ENCODE measurements around the gene TLCD1. TPM values are rescaled to one million over a fixed set of nuclear protein-coding genes. Genes with fewer than 3 reads are reported as not detected.

The TLCD1 gene
- total and polyA plus RNA-seq, 9 donors: 0.75 to 7.0 (median 1.6) TPM; not detected in 1

- Histone ChIP-seq H3K27me3 (no peaks in the 10 kb centered on the region), H3K36me3 (no peaks in the 10 kb centered on the region), H3K9me3 (no peaks in the 10 kb centered on the region), H3K4me1 (ENCODE audit: insufficient read depth) (peaks cover 10% of the 10 kb centered on the region), H3K4me3 (peak overlapping the region; percentile 66), H3K27ac (peak overlapping the region; percentile 8 to 95)
- WGBS, 3 donors: 25 to 28% (median 26%) methylated on average over 34 of the region's 34 CpGs
- intact Hi-C loops (cut with DNase I): no loop called here
- peak in 4 of 5 donors; percentile 55 to 72 (median 66) for DNase-seq
- TF ChIP-seq EP300 (IDR thresholded peaks at IDR 0.05): no peak
- no peak for TF ChIP-seq CTCF (IDR thresholded peaks at IDR 0.05)
- no peak for TF ChIP-seq POLR2A (IDR thresholded peaks at IDR 0.05)
Observed at GRCh38 chr17:28712032-28712704, 13.9 kb downstream of the TLCD1 start.

- H3K4me1 ChIP-seq (ENCODE audit: insufficient read depth): peaks cover 8% of the 10 kb centered on the region
- no peaks in the 10 kb centered on the region for H3K36me3 ChIP-seq
- no peak for TF ChIP-seq CTCF (IDR thresholded peaks at IDR 0.05)
- intact Hi-C loops (cut with DNase I): no loop called here
- H3K9me3 ChIP-seq: no peaks in the 10 kb centered on the region
- no peaks in the 10 kb centered on the region for H3K27me3 ChIP-seq
- peak within 1 kb of the TSS; percentile 34 to 95 for H3K27ac ChIP-seq
- peak within 1 kb of the TSS; percentile 66 for H3K4me3 ChIP-seq
- peak in 2 of 5 donors; percentile 85 for DNase-seq
- WGBS, 3 donors: 0 to 1% (median 1%) methylated on average over 19 to 20 of the region's 20 CpGs
Observed at GRCh38 chr17:28711723-28712031, 14.4 kb downstream of the TLCD1 start, which contains the start of gene PROCA1. Gene PROCA1, minus strand, starts transcription at chr17:28711888. Its CDS starts 228 bp downstream, at chr17:28711660.

- intact Hi-C loops (cut with DNase I): no loop called here
- WGBS, 3 donors: 1% methylated on average over 64 to 74 of the region's 74 CpGs
- TF ChIP-seq CTCF (IDR thresholded peaks at IDR 0.05) (no peak), POLR2A (IDR thresholded peaks at IDR 0.05) (peak; percentile 88), EP300 (IDR thresholded peaks at IDR 0.05) (no peak)
Observed at GRCh38 chr17:28710861-28711722, 14.9 kb downstream of the TLCD1 start.

GRCh38 chr17:28707339-28707720 lies 18.7 kb downstream of the TLCD1 start:
- H3K4me3 ChIP-seq: no peak overlapping the region
- intact Hi-C loops (cut with DNase I): loop anchor here in 1 of 4 donors (10.0 kb wide), 1 partner anchor 53 kb away; no protein-coding TSS in a partner anchor
- DNase-seq: no peak
- no peak overlapping the region for H3K27ac ChIP-seq
- no peaks in the 10 kb centered on the region for H3K36me3 ChIP-seq
- TF ChIP-seq CTCF (IDR thresholded peaks at IDR 0.05) (no peak), EP300 (IDR thresholded peaks at IDR 0.05) (no peak), POLR2A (IDR thresholded peaks at IDR 0.05) (no peak)
- peaks cover 3% of the 10 kb centered on the region for H3K4me1 ChIP-seq (ENCODE audit: insufficient read depth)
- H3K9me3 ChIP-seq: no peaks in the 10 kb centered on the region
- WGBS, 3 donors: 65 to 81% (median 71%) methylated on average over 2 of the region's 2 CpGs
- H3K27me3 ChIP-seq: no peaks in the 10 kb centered on the region

More at GRCh38 chr17:28710861-28711722, 14.9 kb downstream of the TLCD1 start:
- H3K9me3 ChIP-seq: no peaks in the 10 kb centered on the region
- peak; percentile 89 to 95 (median 94) for DNase-seq
- peak overlapping the region; percentile 34 to 95 for H3K27ac ChIP-seq
- H3K27me3 ChIP-seq: no peaks in the 10 kb centered on the region
- peak overlapping the region; percentile 66 for H3K4me3 ChIP-seq
- no peaks in the 10 kb centered on the region for H3K36me3 ChIP-seq
- peaks cover 6% of the 10 kb centered on the region for H3K4me1 ChIP-seq (ENCODE audit: insufficient read depth)
